Sigmoid colon (tissue), 4 donors: ENCODE data around the gene GCGR.

Experiments
- CTCF ChIP-seq, 4 experiments: fragments of 450-650 bp in 3 of 4; fragments of 200-600 bp in 1 of 4; IDR thresholded peaks; one replicate each; pipeline ENCODE4 v1.5.1; 2016 to 2019; ENCODE audit warnings: antibody characterized with exemption in 4 of 4, mild to moderate bottlenecking in 3 of 4, moderate library complexity in 2 of 4
- EP300 ChIP-seq, 4 donors: sonication (generic); formaldehyde crosslinking; IDR thresholded peaks; one replicate each; pipeline ENCODE4 v1.6.1; 2017; ENCODE audit warnings: antibody characterized with exemption in 4 of 4
- POLR2A ChIP-seq, 2 donors: fragments of 450-650 bp; IDR thresholded peaks; one replicate each; pipeline ENCODE4 v1.6.1; 2016; ENCODE audit warnings: antibody characterized with exemption in 2 of 2, mild to moderate bottlenecking in 2 of 2, moderate library complexity in 2 of 2
- POLR2AphosphoS5 ChIP-seq, 4 donors: sonication (generic); formaldehyde crosslinking; IDR thresholded peaks; one replicate each; pipeline ENCODE4 v1.6.1; 2017; ENCODE audit warnings: antibody characterized with exemption in 4 of 4

DNA sequence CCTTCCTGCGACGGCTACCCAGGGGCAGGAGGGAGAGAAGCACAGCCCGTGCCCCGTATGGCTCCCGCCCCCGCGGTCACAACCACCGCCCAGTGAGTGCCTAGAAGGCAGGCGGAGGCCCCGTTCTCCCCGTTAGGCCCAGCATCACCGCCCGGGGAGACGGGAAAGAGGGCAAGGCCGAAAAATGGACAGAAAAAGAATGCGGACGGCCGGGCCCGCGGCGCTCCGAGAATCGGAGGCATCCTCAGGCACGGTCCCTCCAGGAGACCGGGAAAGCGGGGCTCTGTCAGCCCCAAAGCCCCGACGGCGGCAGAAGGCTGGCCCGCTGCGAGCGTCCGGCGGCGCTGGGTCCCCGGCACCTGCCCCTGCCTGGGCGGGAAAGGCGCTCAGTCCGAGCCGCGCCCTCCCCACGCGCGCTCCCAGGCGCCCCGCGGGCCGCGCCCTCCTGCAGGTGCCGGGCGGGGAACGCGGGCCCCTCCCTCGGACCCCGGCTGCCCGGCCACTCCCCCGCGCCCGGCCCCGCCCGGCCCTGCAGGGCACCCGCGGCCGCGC lies 28.7 kb downstream of the GCGR start:
- TF ChIP-seq CTCF (IDR thresholded peaks at IDR 0.05) (no peak), POLR2A (IDR thresholded peaks at IDR 0.05) (no peak), POLR2AphosphoS5 (IDR thresholded peaks at IDR 0.05) (no peak), EP300 (IDR thresholded peaks at IDR 0.05) (no peak)
